ENCODE data around the gene VTI1A. TPM values are rescaled to one million over a fixed set of nuclear protein-coding genes. Genes with fewer than 3 reads are reported as not detected.

VTI1A gene
- total RNA-seq, 2 experiments from 2014 or later, result 24.9 to 28.4 TPM

DNA sequence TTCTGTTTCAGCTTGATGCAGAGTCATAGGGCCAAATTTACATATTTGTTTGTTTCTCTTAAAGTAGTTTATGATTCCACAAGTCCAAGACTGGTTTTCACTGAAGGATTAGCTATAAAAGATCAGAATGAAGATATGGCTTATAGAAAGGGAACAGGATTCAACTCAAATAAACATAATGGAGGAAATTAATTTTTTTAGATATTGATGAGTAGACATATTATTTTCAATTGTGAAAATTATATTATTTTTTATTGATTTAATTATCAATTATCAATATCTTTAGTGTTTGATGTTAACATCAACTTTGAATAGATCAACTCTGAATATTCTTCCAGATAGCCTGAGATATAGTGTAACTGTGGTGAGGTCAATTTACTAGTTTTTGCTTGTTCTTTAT, 68.1 kb downstream of the VTI1A start:
- peaks cover 13% of the 10 kb centered on the region for H3K4me1 Mint-ChIP-seq (ENCODE audit: low read depth)

DNA sequence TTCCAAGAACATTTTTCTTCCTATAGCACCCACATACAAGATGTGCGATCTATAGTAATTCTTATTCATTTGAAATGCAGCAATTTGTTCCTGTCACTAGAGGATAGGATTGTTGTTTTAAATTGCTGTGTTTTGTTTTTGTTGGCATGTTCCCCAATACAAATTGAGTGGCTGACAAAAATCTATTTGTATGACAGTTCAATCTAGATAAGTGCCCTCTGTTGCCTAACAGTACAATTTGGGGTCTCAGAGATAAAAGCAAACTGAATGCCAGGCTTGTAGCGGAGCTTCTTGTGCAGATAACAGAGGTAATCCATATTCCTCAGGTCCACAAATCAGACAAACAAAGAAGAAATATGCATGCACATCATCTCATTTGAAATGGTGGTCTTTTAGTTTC, 68.8 kb downstream of the VTI1A start:
- Mint-ChIP-seq H3K27me3 (ENCODE audit: low read depth) (no peaks in the 10 kb centered on the region), H3K36me3 (ENCODE audit: low read depth) (peaks cover 5% of the 10 kb centered on the region)

More for the DNA sequence above, 68.1 kb downstream of the VTI1A start:
- intact Hi-C loops (cut with micrococcal nuclease), result no loop called here
- DNase-seq, result no peak
- CTCF ChIA-PET, result no interaction called here
- Mint-ChIP-seq H3K4me3 (no peak overlapping the region), H3K27me3 (ENCODE audit: low read depth) (no peaks in the 10 kb centered on the region), H3K36me3 (ENCODE audit: low read depth) (peaks cover 5% of the 10 kb centered on the region), H3K27ac (no peak overlapping the region), H3K9me3 (peaks cover 1% of the 10 kb centered on the region)

DNA sequence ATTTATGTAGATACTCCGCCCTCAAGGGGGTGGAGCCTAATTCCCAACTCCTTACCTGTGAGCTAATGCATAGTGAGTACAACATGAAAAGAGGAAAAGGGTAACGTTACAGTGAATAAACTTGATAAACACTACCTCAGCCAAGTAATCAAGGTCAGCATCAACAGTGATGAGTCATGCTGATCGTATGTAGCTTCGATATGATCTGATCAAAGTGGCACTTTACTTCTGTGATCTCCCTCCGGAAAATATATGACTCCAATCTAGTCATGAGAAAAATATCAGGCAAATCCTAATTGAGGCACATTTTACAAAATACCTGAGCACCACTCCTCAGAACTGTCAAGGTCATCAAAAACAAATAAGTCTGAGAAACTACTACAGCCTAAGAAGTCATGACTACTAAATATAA, 70.4 kb downstream of the VTI1A start:
- CTCF ChIA-PET, result no interaction called here
- H3K36me3 Mint-ChIP-seq (ENCODE audit: low read depth), result peaks cover 1% of the 10 kb centered on the region

More for the DNA sequence above, 68.8 kb downstream of the VTI1A start:
- Mint-ChIP-seq H3K4me1 (ENCODE audit: low read depth) (peaks cover 13% of the 10 kb centered on the region), H3K4me3 (no peak overlapping the region), H3K27ac (no peak overlapping the region), H3K9me3 (peaks cover 1% of the 10 kb centered on the region)
- intact Hi-C loops (cut with micrococcal nuclease), result no loop called here
- DNase-seq, result no peak
- CTCF ChIA-PET, result no interaction called here

DNA sequence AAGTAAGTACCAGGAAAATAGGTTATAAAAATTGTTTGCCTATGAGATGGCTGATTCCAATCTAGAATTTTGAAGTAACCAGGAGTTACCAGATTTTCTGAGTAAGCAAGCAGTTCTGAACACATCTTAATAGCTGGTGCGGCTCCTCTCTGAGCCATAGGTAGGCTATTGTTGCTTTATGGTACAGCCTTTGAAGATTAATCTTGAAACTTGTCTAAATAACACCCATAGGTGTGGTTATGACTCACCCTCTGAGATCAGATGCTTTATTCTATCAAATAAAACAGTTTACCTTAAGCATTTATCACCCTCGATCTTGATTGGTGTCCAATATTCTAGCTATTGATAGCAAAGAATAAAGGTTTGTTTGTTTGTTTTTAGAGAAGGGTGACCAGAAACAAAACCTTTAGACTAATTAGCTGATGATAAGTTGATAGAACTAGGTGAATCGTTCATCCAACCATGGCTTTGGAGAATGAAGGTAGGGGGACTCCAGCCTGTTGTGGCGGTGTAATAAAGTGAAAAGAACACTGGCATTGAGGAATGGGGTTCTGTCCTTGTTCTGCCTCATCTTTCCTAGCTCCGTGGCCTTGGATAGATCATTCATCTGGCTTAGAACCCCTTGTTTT, 72.2 kb downstream of the VTI1A start:
- CTCF ChIA-PET, result no interaction called here
- no peaks in the 10 kb centered on the region for H3K36me3 Mint-ChIP-seq (ENCODE audit: low read depth)
- H3K4me1 Mint-ChIP-seq (ENCODE audit: low read depth), result peaks cover 14% of the 10 kb centered on the region
- no peaks in the 10 kb centered on the region for H3K27me3 Mint-ChIP-seq (ENCODE audit: low read depth)
- H3K4me3 Mint-ChIP-seq, result no peak overlapping the region
- peak; percentile 41 for DNase-seq
- H3K27ac Mint-ChIP-seq, result no peak overlapping the region
- no peaks in the 10 kb centered on the region for H3K9me3 Mint-ChIP-seq
- intact Hi-C loops (cut with micrococcal nuclease), result loop anchor here (1.0 kb wide), 1 partner anchor 13 kb away; no protein-coding TSS in a partner anchor

More for the DNA sequence above, 70.4 kb downstream of the VTI1A start:
- no peak overlapping the region for H3K4me3 Mint-ChIP-seq
- peaks cover 1% of the 10 kb centered on the region for H3K9me3 Mint-ChIP-seq
- no peak overlapping the region for H3K27ac Mint-ChIP-seq
- H3K27me3 Mint-ChIP-seq (ENCODE audit: low read depth), result no peaks in the 10 kb centered on the region
- intact Hi-C loops (cut with micrococcal nuclease), result no loop called here
- peaks cover 9% of the 10 kb centered on the region for H3K4me1 Mint-ChIP-seq (ENCODE audit: low read depth)
- DNase-seq, result no peak

DNA sequence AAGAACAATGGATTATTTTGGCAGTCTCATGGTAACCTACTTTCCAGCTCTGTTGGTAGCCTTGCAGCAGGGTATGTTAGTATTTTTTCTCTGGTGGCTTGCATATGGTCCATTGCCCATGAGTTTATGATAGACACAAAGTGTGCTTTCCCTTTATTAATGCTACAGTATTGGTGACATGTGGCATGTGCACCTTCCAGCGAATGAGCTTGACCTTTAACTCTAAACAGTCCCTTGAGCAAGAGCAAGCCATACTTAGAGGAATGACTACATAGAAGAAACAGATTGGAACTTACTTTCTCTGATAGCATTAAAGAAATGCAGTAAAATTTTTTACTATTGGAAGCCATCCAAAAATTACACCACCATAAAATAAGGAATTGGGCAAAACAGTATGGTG, 73.9 kb downstream of the VTI1A start:
- H3K27me3 Mint-ChIP-seq (ENCODE audit: low read depth), result no peaks in the 10 kb centered on the region
- intact Hi-C loops (cut with micrococcal nuclease), result no loop called here
- H3K9me3 Mint-ChIP-seq, result no peaks in the 10 kb centered on the region

DNA sequence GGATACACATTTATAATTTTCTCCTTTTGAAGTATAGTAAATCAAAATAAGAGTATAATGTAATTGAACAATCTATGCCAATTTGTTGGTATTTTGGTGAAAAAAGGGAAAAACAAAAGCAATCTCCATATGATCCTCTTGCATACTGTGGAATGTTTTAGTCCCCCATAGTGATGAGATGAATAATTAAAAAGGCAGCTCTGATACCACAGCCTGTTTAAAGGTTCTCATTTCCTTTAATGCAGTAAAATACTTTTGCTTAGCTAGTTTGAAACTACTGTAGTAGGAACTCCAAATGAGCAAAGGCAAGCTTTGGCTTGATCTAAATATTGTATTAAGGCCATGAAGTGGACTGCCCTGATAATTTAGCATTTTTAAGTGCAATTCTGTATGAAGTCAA, 77.6 kb downstream of the VTI1A start:
- Mint-ChIP-seq H3K4me1 (ENCODE audit: low read depth) (peaks cover 30% of the 10 kb centered on the region), H3K27me3 (ENCODE audit: low read depth) (no peaks in the 10 kb centered on the region), H3K4me3 (no peak overlapping the region), H3K36me3 (ENCODE audit: low read depth) (peaks cover 6% of the 10 kb centered on the region), H3K9me3 (no peaks in the 10 kb centered on the region), H3K27ac (no peak overlapping the region)
- CTCF ChIA-PET, result no interaction called here
- intact Hi-C loops (cut with micrococcal nuclease), result loop anchor here (5.0 kb wide), 2 partner anchors 137 to 703 kb away; no protein-coding TSS in a partner anchor
- no peak for DNase-seq

More for the DNA sequence above, 73.9 kb downstream of the VTI1A start:
- CTCF ChIA-PET, result no interaction called here
- H3K4me3 Mint-ChIP-seq, result no peak overlapping the region
- no peak overlapping the region for H3K27ac Mint-ChIP-seq
- DNase-seq, result no peak
- peaks cover 25% of the 10 kb centered on the region for H3K4me1 Mint-ChIP-seq (ENCODE audit: low read depth)
- H3K36me3 Mint-ChIP-seq (ENCODE audit: low read depth), result no peaks in the 10 kb centered on the region

DNA sequence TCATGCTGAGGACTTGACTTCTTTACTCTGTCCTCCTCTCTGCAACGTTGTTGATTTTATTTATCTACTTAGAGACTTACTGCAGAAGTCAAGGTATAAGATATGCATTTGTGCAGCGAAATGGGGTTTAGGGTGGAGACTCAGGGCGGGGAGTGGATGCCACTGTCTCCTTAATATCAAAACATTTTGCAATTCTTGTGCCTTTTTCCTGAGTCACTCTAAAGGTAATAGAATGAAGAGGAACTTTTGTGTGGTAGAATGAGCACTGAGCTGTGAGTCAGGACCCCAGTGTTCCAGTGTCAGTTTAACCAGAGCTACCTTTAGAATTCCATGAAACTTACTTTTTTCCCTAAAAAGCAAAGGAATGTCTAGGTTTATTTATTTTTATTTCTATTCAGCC, 78.2 kb downstream of the VTI1A start:
- H3K4me3 Mint-ChIP-seq, result no peak overlapping the region
- no peak overlapping the region for H3K27ac Mint-ChIP-seq
- peaks cover 6% of the 10 kb centered on the region for H3K36me3 Mint-ChIP-seq (ENCODE audit: low read depth)
- CTCF ChIA-PET, result no interaction called here
- peaks cover 30% of the 10 kb centered on the region for H3K4me1 Mint-ChIP-seq (ENCODE audit: low read depth)
- intact Hi-C loops (cut with micrococcal nuclease), result loop anchor here (5.0 kb wide), 2 partner anchors 138 to 702 kb away; no protein-coding TSS in a partner anchor
- H3K27me3 Mint-ChIP-seq (ENCODE audit: low read depth), result no peaks in the 10 kb centered on the region
- H3K9me3 Mint-ChIP-seq, result no peaks in the 10 kb centered on the region
- DNase-seq, result no peak

DNA sequence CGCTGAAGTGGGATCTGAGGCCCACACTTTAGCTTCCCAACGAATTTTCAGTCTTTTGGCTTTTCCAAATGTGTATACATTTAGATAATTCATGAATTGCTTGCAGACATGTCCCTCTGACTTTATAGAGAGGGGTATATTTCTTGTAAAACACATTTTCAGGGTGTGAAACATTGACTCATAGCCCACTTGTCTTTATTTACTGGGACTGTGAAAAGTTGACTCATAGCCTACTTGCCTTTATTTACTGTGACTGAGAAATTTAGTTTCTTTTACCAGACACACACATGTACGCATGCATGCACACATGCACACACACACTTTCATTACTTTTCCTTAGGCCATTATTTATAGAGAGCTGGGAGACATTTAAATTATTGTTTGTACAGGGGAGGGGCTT, 79.1 kb downstream of the VTI1A start:
- H3K4me3 Mint-ChIP-seq, result no peak overlapping the region
- DNase-seq, result no peak

DNA sequence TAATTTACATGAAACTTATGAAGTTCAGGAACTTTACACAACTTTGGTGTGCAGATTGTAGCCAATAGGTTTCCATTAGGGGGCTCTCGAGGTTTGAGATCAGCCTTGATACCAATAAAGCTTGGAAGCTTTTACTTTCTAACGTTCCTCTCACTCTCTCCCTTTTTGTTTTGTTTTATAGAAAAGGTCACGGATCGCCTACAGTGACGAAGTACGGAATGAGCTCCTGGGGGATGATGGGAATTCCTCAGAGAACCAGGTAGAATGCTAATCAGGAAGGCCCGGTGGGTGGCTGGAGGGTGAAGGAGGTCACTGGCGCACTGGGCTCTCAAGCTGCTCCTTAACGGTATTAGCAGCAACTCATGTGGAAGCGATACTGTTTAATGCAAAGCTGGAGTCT, 79.9 kb downstream of the VTI1A start:
- Mint-ChIP-seq H3K4me1 (ENCODE audit: low read depth) (peaks cover 40% of the 10 kb centered on the region), H3K27me3 (ENCODE audit: low read depth) (no peaks in the 10 kb centered on the region), H3K36me3 (ENCODE audit: low read depth) (peaks cover 9% of the 10 kb centered on the region), H3K4me3 (no peak overlapping the region), H3K9me3 (no peaks in the 10 kb centered on the region), H3K27ac (no peak overlapping the region)
- intact Hi-C loops (cut with micrococcal nuclease), result loop anchor here (1.0 to 5.0 kb wide), 3 partner anchors 66 to 700 kb away; no protein-coding TSS in a partner anchor
- no peak for DNase-seq
- CTCF ChIA-PET, result interaction anchor here (0.6 to 0.7 kb wide), 2 partner anchors 55 to 858 kb away, joined by 3 read pairs; no protein-coding TSS in a partner anchor

More for the DNA sequence above, 79.1 kb downstream of the VTI1A start:
- Mint-ChIP-seq H3K27me3 (ENCODE audit: low read depth) (no peaks in the 10 kb centered on the region), H3K36me3 (ENCODE audit: low read depth) (peaks cover 9% of the 10 kb centered on the region), H3K9me3 (no peaks in the 10 kb centered on the region), H3K27ac (no peak overlapping the region), H3K4me1 (ENCODE audit: low read depth) (peaks cover 34% of the 10 kb centered on the region)
- CTCF ChIA-PET, result interaction anchor here (0.7 kb wide), 1 partner anchor 54 kb away, joined by 3 read pairs; no protein-coding TSS in a partner anchor
- intact Hi-C loops (cut with micrococcal nuclease), result loop anchor here (1.0 to 5.0 kb wide), 3 partner anchors 65 to 701 kb away; no protein-coding TSS in a partner anchor

DNA sequence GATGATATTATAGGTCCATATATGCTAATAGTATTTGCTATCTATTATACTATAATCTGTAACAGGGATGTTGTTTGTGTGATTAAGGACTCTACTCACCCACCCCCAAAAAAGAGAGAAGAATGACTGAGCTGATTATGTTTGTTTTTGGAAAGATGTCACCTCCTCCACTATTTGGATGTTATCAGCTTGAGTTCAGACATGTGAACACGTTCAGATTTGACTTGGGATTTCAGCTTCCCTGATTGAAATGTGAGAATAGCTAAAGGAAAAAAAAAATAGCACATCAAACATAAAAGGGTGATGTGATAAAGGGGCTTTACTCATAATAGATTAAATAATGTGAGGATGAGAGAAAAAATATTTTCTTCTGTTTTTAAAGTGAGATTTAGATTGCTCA, 81.2 kb downstream of the VTI1A start:
- Mint-ChIP-seq H3K27ac (no peak overlapping the region), H3K4me3 (no peak overlapping the region), H3K4me1 (ENCODE audit: low read depth) (peaks cover 45% of the 10 kb centered on the region), H3K9me3 (no peaks in the 10 kb centered on the region), H3K27me3 (ENCODE audit: low read depth) (no peaks in the 10 kb centered on the region), H3K36me3 (ENCODE audit: low read depth) (peaks cover 9% of the 10 kb centered on the region)
- CTCF ChIA-PET, result no interaction called here
- intact Hi-C loops (cut with micrococcal nuclease), result loop anchor here (5.0 kb wide), 2 partner anchors 141 to 699 kb away; no protein-coding TSS in a partner anchor
- no peak for DNase-seq

DNA sequence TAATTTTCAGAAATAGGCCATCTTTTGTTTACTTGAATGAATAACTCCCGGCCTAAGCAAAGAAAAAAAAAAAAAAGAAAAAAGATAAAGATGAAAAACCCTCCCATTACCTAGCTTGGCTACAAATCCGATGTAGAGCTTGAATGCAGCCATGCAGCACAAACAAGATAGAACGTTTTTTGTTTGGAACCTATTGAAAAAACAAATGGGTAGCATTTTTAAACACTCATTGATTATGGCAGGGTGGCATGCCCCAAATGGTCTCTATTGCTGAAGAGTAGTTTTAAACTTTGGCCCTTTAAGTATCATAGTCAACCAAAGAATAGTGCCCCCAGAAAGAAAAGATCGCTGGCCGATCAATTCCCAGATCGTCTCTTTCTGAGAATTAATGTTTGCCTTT, 84.4 kb downstream of the VTI1A start:
- Mint-ChIP-seq H3K27me3 (ENCODE audit: low read depth) (no peaks in the 10 kb centered on the region), H3K27ac (no peak overlapping the region), H3K4me1 (ENCODE audit: low read depth) (peaks cover 30% of the 10 kb centered on the region), H3K9me3 (no peaks in the 10 kb centered on the region), H3K4me3 (no peak overlapping the region), H3K36me3 (ENCODE audit: low read depth) (peaks cover 8% of the 10 kb centered on the region)
- CTCF ChIA-PET, result interaction anchor here (1.1 kb wide), 1 partner anchor 59 kb away, joined by 3 read pairs; no protein-coding TSS in a partner anchor
- intact Hi-C loops (cut with micrococcal nuclease), result loop anchor here (5.0 kb wide), 4 partner anchors 154 to 1151 kb away; no protein-coding TSS in a partner anchor
- DNase-seq, result no peak

DNA sequence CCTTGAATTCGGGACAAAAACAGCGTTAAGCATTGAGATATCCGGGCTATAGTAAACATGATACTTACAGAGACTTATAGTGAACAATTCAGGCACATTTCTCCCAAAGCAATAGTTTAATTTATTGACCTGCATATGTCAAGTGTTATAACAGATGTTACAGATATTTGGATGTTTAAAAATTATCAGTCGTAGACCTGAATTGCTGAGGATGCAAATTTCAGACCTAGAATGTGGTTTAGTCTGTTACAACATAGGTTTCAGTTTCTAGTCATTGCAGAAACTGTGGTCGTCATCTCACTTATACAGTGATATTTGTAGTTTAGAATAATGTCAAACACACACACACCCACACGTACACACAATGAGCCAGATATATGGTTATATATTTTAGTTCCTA, 85.2 kb downstream of the VTI1A start:
- Mint-ChIP-seq H3K27me3 (ENCODE audit: low read depth) (no peaks in the 10 kb centered on the region), H3K36me3 (ENCODE audit: low read depth) (peaks cover 5% of the 10 kb centered on the region), H3K9me3 (no peaks in the 10 kb centered on the region), H3K4me3 (no peak overlapping the region), H3K4me1 (ENCODE audit: low read depth) (peaks cover 28% of the 10 kb centered on the region), H3K27ac (no peak overlapping the region)
- CTCF ChIA-PET, result interaction anchor here (1.1 kb wide), 1 partner anchor 60 kb away, joined by 3 read pairs; no protein-coding TSS in a partner anchor
- DNase-seq, result peak; percentile 20
- intact Hi-C loops (cut with micrococcal nuclease), result loop anchor here (1.0 to 5.0 kb wide), 5 partner anchors 13 to 1150 kb away; no protein-coding TSS in a partner anchor
